GM18517 (cell line): ENCODE measurements around the gene CDH4.
"Not testable (repeated sequence)": the region's sequence is repeated elsewhere in the genome, so short reads cannot be mapped to it uniquely, and the experiment has no call there.

Experiments used
- ATAC-seq: cut with Tn5 transposase; IDR thresholded peaks from one replicate; pipeline ENCODE4 v1.9.1; 2021; ENCODE audit warnings: mild to moderate bottlenecking, moderate library complexity; ENCODE audit not compliant: unreplicated experiment

CDH4 gene

GRCh38 chr20:61408951-61409740 lies 157.1 kb downstream of the CDH4 start:
- no peak for ATAC-seq

- no peak for ATAC-seq
These were observed 159.7 kb downstream of the CDH4 start for GRCh38 chr20:61411743-61412142.

- ATAC-seq, result no peak
These were observed 161.7 kb downstream of the CDH4 start for GRCh38 chr20:61413752-61414151.

GRCh38 chr20:61414455-61414991 lies 162.5 kb downstream of the CDH4 start:
- no peak for ATAC-seq

GRCh38 chr20:61416546-61416945 lies 164.5 kb downstream of the CDH4 start:
- no peak for ATAC-seq

GRCh38 chr20:61417221-61417941 lies 165.3 kb downstream of the CDH4 start:
- no peak for ATAC-seq

GRCh38 chr20:61419010-61419409 lies 166.9 kb downstream of the CDH4 start:
- ATAC-seq, result no peak

- ATAC-seq, result no peak
These were observed 167.4 kb downstream of the CDH4 start for GRCh38 chr20:61419501-61419900.

GRCh38 chr20:61420056-61420455 lies 168.0 kb downstream of the CDH4 start:
- no peak for ATAC-seq

GRCh38 chr20:61420781-61421180 lies 168.7 kb downstream of the CDH4 start:
- no peak for ATAC-seq

GRCh38 chr20:61422636-61423425 lies 170.8 kb downstream of the CDH4 start:
- ATAC-seq, result no peak

GRCh38 chr20:61424011-61424627 lies 172.1 kb downstream of the CDH4 start:
- no peak for ATAC-seq

- ATAC-seq, result no peak
These were observed 172.8 kb downstream of the CDH4 start for GRCh38 chr20:61424628-61425420.

- ATAC-seq, result not testable (repeated sequence)
These were observed 173.5 kb downstream of the CDH4 start for GRCh38 chr20:61425541-61425991.

GRCh38 chr20:61426352-61426751 lies 174.3 kb downstream of the CDH4 start:
- no peak for ATAC-seq

GRCh38 chr20:61429458-61430227 lies 177.6 kb downstream of the CDH4 start:
- no peak for ATAC-seq

- no peak for ATAC-seq
These were observed 178.2 kb downstream of the CDH4 start for GRCh38 chr20:61430228-61430624.

- ATAC-seq, result no peak
These were observed 181.1 kb downstream of the CDH4 start for GRCh38 chr20:61433176-61433575.

GRCh38 chr20:61433816-61434215 lies 181.8 kb downstream of the CDH4 start:
- ATAC-seq, result no peak
